Measurements from ENCODE around the gene GMPPA.

- no peak for TF ChIP-seq CTCF (IDR thresholded peaks at IDR 0.05)
- no peak for TF ChIP-seq POLR2A (IDR thresholded peaks at IDR 0.05)
These were observed 35.4 kb downstream of the GMPPA start for GRCh38 chr2:219533930-219534661.
